Upper lobe of right lung (tissue), 1 donor: ENCODE data around the gene S1PR3. TPM values are rescaled to one million over a fixed set of nuclear protein-coding genes. Genes with fewer than 3 reads are reported as not detected.

Source experiments
- ATAC-seq: fragments of 200-7000 bp; cut with Tn5 transposase; one replicate; pipeline ENCODE4 v1.9.1; 2020; ENCODE audit warnings: mild to moderate bottlenecking, moderate library complexity
- DNase-seq: peaks from one replicate; pipeline ENCODE4 v3.0.0-alpha.2; 2020
- H3K27ac ChIP-seq: fragments of 200-600 bp; one replicate; pipeline ENCODE4 v1.8.0; 2022
- H3K27me3 ChIP-seq: fragments of 200-600 bp; one replicate; pipeline ENCODE4 v1.8.0; 2022; ENCODE audit warnings: mild to moderate bottlenecking
- H3K36me3 ChIP-seq: fragments of 200-600 bp; one replicate; pipeline ENCODE4 v1.8.0; 2022
- H3K4me1 ChIP-seq: fragments of 200-600 bp; one replicate; pipeline ENCODE4 v1.8.0; 2022
- H3K4me3 ChIP-seq: fragments of 200-600 bp; one replicate; pipeline ENCODE4 v1.8.0; 2022; ENCODE audit warnings: mild to moderate bottlenecking
- H3K9me3 ChIP-seq: fragments of 200-600 bp; one replicate; pipeline ENCODE4 v1.8.0; 2022
- CTCF ChIP-seq: fragments of 200-600 bp; IDR thresholded peaks from one replicate; pipeline ENCODE4 v1.8.0; 2022; ENCODE audit warnings: antibody characterized with exemption
- intact Hi-C: fragments of 100-400 bp; cut with DNase I; formaldehyde crosslinking; loops from one replicate; pipeline ENCODE4 v1.11.0; 2022
- total RNA-seq: library from RNA; stranded (reverse); fragmentation: NEBNext Ultra II Directional; extraction: Animal tissue kit (Norgen Biotek cat#: 25700); gene quantifications from one replicate; pipeline ENCODE4 v1.2.1, GENCODE V29; 2021
- donor health status: DM: no; HTN: yes; CAD: no; lungs with severe emphysema.

Gene S1PR3
- total RNA-seq, 1 donor from 2014 or later = 10.2 TPM

GRCh38 chr9:88990041-88990728 lies 1.1 kb upstream of the S1PR3 start:
- peaks cover 11% of the 10 kb centered on the region for H3K4me1 ChIP-seq
- H3K27me3 ChIP-seq = peaks cover 5% of the 10 kb centered on the region
- H3K36me3 ChIP-seq = no peaks in the 10 kb centered on the region
- H3K27ac ChIP-seq = no peak overlapping the region
- DNase-seq (no peak), ATAC-seq (no peak)
- no peak for TF ChIP-seq CTCF
- no peaks in the 10 kb centered on the region for H3K9me3 ChIP-seq
- no peak overlapping the region for H3K4me3 ChIP-seq
- intact Hi-C loops = no loop called here

GRCh38 chr9:88990729-88991065 lies 571 bp upstream of the S1PR3 start:
- Histone ChIP-seq H3K27me3 (peaks cover 5% of the 10 kb centered on the region), H3K36me3 (no peaks in the 10 kb centered on the region), H3K4me3 (peak overlapping the region; percentile 63), H3K4me1 (peaks cover 14% of the 10 kb centered on the region), H3K27ac (no peak overlapping the region), H3K9me3 (no peaks in the 10 kb centered on the region)
- intact Hi-C loops = no loop called here
- no peak for TF ChIP-seq CTCF
- ATAC-seq (no peak), DNase-seq (no peak)

GRCh38 chr9:88992556-88992955 lies 1.3 kb downstream of the S1PR3 start:
- TF ChIP-seq CTCF = no peak
- peaks cover 15% of the 10 kb centered on the region for H3K4me1 ChIP-seq
- intact Hi-C loops = no loop called here
- no peaks in the 10 kb centered on the region for H3K36me3 ChIP-seq
- DNase-seq = no peak
- peaks cover 5% of the 10 kb centered on the region for H3K27me3 ChIP-seq
- H3K9me3 ChIP-seq = no peaks in the 10 kb centered on the region
- H3K4me3 ChIP-seq = peak overlapping the region; percentile 63
- ATAC-seq = no peak
- H3K27ac ChIP-seq = no peak overlapping the region

GRCh38 chr9:88993327-88993726 lies 2.1 kb downstream of the S1PR3 start:
- Histone ChIP-seq H3K27me3 (peaks cover 5% of the 10 kb centered on the region), H3K4me1 (peaks cover 15% of the 10 kb centered on the region), H3K36me3 (no peaks in the 10 kb centered on the region), H3K27ac (no peak overlapping the region), H3K4me3 (peak overlapping the region; percentile 63), H3K9me3 (no peaks in the 10 kb centered on the region)
- no peak for TF ChIP-seq CTCF
- intact Hi-C loops = no loop called here
- ATAC-seq (no peak), DNase-seq (no peak)

GRCh38 chr9:88993871-88994460 lies 2.7 kb downstream of the S1PR3 start:
- H3K4me3 ChIP-seq = no peak overlapping the region
- no peak for TF ChIP-seq CTCF
- DNase-seq (no peak), ATAC-seq (no peak)
- no peak overlapping the region for H3K27ac ChIP-seq
- intact Hi-C loops = no loop called here
- peaks cover 5% of the 10 kb centered on the region for H3K27me3 ChIP-seq
- no peaks in the 10 kb centered on the region for H3K9me3 ChIP-seq
- H3K4me1 ChIP-seq = peaks cover 15% of the 10 kb centered on the region
- H3K36me3 ChIP-seq = no peaks in the 10 kb centered on the region
